Measurements from ENCODE around the gene NRCAM. TPM values are rescaled to one million over a fixed set of nuclear protein-coding genes. Genes with fewer than 3 reads are reported as not detected.
A peak's percentile ranks its signal among the peaks of the same experiment; 100 is the strongest.

The NRCAM gene
- total RNA-seq, 1 donor from 2014 or later = 11.0 TPM

DNA sequence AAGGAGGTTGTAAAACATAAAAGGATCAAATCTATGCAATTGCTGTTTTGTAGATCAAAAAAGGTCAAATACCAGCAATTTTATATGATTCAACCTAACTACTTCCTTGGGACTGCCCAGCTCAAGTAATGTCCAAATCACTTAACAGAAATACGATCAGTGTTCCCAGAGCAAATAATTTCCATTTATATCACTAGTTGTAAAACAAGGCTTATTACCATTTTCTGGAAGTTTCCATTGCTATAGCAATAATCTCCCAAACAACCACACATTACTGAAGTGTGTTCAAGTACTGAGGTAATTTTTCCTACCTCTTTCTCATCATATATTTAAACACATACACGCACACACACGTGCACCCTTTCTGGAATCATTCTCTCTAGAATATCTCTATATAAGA, 123.3 kb downstream of the NRCAM start:
- no peak overlapping the region for H3K4me3 ChIP-seq (ENCODE audit: low read depth, low read length)
- TF ChIP-seq, protein P1, sequence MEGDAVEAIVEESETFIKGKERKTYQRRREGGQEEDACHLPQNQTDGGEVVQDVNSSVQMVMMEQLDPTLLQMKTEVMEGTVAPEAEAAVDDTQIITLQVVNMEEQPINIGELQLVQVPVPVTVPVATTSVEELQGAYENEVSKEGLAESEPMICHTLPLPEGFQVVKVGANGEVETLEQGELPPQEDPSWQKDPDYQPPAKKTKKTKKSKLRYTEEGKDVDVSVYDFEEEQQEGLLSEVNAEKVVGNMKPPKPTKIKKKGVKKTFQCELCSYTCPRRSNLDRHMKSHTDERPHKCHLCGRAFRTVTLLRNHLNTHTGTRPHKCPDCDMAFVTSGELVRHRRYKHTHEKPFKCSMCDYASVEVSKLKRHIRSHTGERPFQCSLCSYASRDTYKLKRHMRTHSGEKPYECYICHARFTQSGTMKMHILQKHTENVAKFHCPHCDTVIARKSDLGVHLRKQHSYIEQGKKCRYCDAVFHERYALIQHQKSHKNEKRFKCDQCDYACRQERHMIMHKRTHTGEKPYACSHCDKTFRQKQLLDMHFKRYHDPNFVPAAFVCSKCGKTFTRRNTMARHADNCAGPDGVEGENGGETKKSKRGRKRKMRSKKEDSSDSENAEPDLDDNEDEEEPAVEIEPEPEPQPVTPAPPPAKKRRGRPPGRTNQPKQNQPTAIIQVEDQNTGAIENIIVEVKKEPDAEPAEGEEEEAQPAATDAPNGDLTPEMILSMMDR (conservative IDR thresholded peaks at IDR 0.05; ENCODE audit: low read depth, low read length) = no peak
- DNase-seq (ENCODE audit: low read depth) = no peak

DNA sequence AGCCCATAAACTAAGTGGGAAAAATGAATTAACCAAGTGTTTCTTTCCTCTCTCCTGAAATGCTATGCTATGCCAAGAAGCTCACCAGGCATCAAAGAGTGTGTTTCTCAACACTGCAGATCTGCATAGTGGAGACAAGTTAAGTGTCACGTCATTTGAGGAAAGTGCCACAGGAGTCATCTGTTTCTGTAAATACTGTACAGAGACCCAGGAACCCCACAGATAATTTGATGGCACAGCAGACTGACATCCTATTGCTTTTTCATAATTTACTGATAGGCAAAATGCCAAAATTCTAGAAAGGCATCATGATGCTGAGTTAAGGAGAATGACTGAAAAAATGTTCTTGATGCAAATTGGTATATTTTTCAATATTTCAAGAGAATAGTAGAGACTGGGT, 124.3 kb downstream of the NRCAM start:
- TF ChIP-seq, protein P1 (conservative IDR thresholded peaks at IDR 0.05; ENCODE audit: low read depth, low read length) = no peak
- no peak for DNase-seq (ENCODE audit: low read depth)
- no peak overlapping the region for H3K4me3 ChIP-seq (ENCODE audit: low read depth, low read length)

DNA sequence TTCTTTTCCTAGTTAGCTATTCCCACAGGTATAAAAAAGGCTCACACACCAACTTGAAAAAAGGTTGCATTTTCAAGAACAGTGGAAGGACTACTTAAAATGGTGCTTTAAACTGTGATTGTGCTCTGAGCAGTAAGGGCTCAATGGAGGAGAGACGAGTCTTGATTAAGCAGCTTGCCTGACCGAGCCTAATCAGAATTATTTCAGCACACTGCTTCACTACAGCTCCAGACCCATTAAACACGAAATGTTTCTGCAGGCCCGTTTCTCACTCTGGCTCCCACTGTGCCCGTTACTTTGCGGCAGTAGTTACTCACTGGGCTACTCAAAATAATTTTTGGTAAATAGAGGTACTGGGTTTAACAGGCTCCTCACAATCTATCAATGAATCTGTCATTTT, 126.0 kb downstream of the NRCAM start:
- no peak for DNase-seq (ENCODE audit: low read depth)
- TF ChIP-seq, protein P1 (conservative IDR thresholded peaks at IDR 0.05; ENCODE audit: low read depth, low read length) = no peak
- H3K4me3 ChIP-seq (ENCODE audit: low read depth, low read length) = no peak overlapping the region

DNA sequence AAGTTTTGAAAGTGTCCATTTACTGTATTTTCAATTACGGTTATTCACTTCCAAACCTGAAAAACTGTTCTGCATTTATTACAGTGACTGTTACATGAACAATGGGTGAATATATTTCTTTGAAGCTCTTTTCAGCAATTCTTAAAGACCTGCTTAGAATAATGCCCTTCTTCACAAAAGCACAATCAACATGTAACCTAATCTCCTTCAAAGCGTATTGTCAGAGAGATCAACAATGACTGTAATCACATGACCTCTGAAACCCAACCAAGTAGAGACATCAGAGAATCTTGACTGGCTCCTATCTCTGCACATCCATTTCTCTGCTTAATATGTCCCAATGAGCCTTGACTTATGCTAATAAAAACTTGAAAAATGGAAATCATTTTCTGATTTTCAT, 126.7 kb downstream of the NRCAM start:
- no peak overlapping the region for H3K4me3 ChIP-seq (ENCODE audit: low read depth, low read length)
- DNase-seq (ENCODE audit: low read depth) = no peak
- TF ChIP-seq, protein P1 (conservative IDR thresholded peaks at IDR 0.05; ENCODE audit: low read depth, low read length) = no peak

DNA sequence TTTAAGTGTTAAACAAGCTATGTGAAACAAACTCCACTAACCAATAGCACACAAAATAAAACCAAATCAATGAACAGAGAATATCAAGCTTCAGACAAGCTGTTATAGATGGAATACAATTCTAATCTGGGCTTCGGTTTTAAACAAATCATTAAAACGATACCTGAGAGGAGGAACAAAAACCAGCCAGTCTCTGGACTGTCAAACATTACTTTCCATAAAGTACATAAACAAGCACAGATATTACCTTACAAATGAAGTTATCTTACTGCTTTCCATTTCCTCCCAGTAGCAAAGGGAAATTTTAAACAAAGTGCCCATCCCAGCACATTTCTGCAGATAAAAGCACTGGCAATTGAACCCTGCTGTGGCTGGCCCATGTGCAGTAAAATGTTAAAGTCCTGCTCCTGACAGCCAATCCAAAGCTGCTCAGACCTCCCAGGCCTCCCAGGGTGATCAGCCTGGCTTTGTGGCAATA, 128.0 kb downstream of the NRCAM start:
- no peak for DNase-seq (ENCODE audit: low read depth)
- peak overlapping the region; percentile 13 for H3K4me3 ChIP-seq (ENCODE audit: low read depth, low read length)
- TF ChIP-seq, protein P1 (conservative IDR thresholded peaks at IDR 0.05; ENCODE audit: low read depth, low read length) = no peak

DNA sequence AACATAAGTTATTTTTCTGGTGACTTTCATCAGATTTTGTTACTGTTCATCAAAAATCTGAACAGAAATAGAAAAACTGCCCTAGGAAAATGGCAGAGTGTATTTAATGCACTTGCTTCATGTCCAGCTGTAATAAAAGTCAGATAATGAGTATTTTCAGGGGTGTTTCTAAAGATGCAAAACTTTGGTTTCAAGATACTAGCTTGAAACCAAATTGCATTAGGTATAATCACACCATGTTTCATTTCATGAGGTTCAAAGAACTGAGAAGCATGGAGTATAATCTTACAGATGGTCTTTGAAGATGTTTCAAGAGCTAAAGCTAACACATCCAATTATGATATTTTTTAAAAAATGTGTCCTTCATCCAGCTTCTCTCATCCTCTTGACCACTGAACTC, 128.9 kb downstream of the NRCAM start:
- DNase-seq (ENCODE audit: low read depth) = no peak
- peak overlapping the region; percentile 30 for H3K4me3 ChIP-seq (ENCODE audit: low read depth, low read length)
- TF ChIP-seq, protein P1 (conservative IDR thresholded peaks at IDR 0.05; ENCODE audit: low read depth, low read length) = no peak

DNA sequence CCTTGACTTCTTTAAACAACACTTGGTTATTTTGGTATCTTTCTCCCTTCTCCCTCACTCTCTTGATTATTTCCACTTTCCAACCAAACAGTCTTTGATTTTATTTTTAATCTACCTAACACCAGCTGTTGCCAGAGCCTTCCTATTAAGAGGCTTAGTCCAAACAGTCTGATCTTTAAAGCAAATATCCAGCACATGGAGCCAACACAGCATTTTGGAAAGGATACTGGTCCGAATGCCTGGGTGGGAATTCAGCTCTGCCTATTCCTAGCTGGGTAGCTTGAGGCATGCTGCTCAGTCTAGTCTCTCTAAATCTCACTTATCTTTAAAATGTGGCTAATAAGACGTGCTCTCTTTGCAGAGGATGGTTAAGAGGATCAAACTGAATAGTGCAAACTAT, 129.3 kb downstream of the NRCAM start:
- no peak for DNase-seq (ENCODE audit: low read depth)
- TF ChIP-seq, protein P1 (conservative IDR thresholded peaks at IDR 0.05; ENCODE audit: low read depth, low read length) = no peak
- peak overlapping the region; percentile 30 for H3K4me3 ChIP-seq (ENCODE audit: low read depth, low read length)

Data from epithelial cell of proximal tubule (primary cell).